HG03039 (cell line): Measurements from ENCODE around the gene CCSER1.
"Not testable (repeated sequence)": the region's sequence is repeated elsewhere in the genome, so short reads cannot be mapped to it uniquely, and the experiment has no call there.

Experiments used
- ATAC-seq: cut with Tn5 transposase; IDR thresholded peaks from one replicate; pipeline ENCODE4 v1.9.1; 2021; ENCODE audit warnings: mild to moderate bottlenecking, moderate library complexity; ENCODE audit not compliant: unreplicated experiment

CCSER1 gene

GRCh38 chr4:90641861-90642599 is 514.8 kb downstream of the CCSER1 start:
- ATAC-seq = no peak

- no peak for ATAC-seq
Observed at GRCh38 chr4:90643156-90643555, 516.0 kb downstream of the CCSER1 start.

- no peak for ATAC-seq
Observed at GRCh38 chr4:90648311-90648710, 521.1 kb downstream of the CCSER1 start.

GRCh38 chr4:90648791-90649190 is 521.6 kb downstream of the CCSER1 start:
- ATAC-seq = no peak

GRCh38 chr4:90660672-90661071 is 533.5 kb downstream of the CCSER1 start:
- no peak for ATAC-seq

DNA sequence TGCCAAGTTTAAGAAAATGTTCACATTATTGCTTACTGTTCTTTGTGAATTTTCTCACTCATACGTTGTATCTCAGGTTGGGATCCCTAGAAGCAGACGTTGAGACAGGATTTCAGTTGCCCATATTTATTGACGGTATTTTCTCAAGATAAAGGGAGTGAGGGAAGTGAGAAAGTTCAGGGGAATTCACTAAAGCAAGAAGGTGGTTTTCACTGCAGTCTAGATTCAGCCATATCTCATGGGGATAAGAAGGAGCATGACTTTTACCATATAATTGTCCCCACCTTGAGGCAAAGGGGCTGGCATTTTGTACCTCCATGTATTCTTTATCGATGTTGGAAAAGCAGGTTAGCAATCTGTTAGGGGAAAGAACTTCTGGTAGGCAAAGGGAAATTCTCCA is 543.0 kb downstream of the CCSER1 start:
- ATAC-seq = no peak

GRCh38 chr4:90689739-90690138 is 562.5 kb downstream of the CCSER1 start:
- no peak for ATAC-seq

GRCh38 chr4:90695411-90695810 is 568.2 kb downstream of the CCSER1 start:
- no peak for ATAC-seq

- not testable (repeated sequence) for ATAC-seq
Observed at GRCh38 chr4:90705501-90705900, 578.3 kb downstream of the CCSER1 start.

- peak; percentile 88 for ATAC-seq
Observed at GRCh38 chr4:90715242-90715641, 588.0 kb downstream of the CCSER1 start.

DNA sequence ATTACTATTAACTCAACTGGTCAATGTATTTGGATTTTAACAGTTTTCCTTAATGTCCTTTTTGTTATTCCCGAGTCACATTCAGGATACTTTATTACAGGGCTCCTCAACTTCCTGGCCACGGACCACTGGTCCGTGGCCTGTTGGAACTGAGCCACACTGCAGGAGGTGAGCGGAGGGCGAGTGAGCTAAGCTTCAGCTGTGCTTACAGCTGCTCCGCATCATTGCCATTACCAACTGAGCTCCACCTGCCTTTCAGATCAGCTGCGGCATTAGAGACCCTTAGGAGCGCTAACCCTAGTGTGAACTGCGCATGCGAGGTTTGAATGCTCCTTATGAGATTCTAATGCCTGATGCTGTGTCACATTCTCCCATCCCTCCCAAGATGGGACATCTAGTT is 591.7 kb downstream of the CCSER1 start:
- no peak for ATAC-seq

DNA sequence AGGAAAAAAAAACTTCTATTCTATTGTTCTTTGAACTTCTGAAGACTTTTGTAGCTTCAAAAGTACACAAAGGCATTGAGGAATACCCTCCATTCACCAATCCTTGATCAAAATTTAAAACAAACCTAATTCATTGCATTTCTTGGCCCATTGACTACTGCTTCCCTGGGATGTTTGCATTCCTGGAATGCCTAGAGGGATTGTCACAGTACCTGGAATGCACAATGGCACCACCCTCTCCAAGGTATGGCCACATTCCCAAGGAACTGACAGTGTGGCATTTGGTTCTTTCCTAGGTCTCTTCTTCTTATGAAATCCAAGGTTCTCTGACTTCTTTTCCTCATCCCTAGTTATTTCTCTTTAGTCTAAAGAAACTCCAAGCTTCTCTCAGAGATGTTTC is 600.7 kb downstream of the CCSER1 start:
- no peak for ATAC-seq

DNA sequence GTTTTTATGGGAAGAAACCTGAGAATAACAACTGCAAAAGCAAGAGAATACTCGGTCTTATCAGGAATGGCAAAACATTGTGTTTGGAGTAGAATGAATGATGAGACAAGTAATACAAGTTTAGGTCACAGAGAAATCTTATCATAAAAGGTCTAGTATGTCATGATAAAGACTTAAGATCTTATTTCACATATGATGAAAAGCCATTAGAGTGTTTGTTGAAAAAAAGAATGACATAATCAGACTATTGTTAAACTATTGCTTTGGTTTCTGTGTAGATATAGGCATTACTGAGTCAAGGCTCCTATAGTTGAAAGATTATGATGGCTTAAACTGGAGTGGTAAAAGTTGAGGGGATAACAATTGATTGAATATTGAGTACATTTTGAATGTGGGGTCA is 603.6 kb downstream of the CCSER1 start:
- no peak for ATAC-seq

DNA sequence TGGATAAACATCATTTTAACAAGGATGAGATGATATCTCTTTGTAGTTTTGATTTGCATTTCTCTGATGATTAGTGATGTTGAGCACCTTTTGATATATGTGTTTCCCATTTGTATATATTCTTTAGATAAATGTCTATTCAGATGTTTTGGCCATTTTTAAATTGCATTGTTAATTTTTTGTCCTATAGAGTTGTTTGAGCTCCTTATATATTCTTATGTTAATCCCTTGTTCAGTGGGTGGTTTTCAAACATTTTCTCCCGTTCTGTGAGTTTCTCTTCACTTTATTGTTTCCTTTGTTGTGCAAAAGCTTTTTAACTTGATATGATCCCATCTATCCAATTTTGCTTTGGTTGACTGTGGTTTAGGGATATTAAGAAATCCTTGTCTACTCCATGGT is 606.0 kb downstream of the CCSER1 start:
- no peak for ATAC-seq

GRCh38 chr4:90745176-90745575 is 618.0 kb downstream of the CCSER1 start:
- ATAC-seq = no peak

DNA sequence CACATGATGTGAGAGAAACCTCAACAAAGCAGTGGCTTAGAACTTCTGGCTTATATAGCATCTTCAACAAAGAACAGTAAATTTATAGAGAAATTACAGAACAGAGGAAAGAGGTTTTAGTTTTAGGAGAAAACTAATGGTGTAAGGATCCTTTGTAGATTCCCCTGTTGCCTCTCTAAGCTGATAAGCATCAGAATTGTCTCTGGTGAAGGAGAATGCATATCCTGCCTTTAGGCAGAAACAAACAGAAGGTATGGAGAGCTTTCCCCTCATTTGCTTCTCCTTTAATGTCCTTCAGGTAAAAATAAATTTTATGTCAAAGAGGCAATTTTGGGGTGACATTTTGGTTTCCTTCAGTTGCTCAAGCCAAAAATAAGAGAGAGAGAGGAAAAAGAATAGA is 625.9 kb downstream of the CCSER1 start:
- no peak for ATAC-seq

- no peak for ATAC-seq
Observed at GRCh38 chr4:90757534-90758060, 630.4 kb downstream of the CCSER1 start.

GRCh38 chr4:90760059-90760458 is 632.9 kb downstream of the CCSER1 start:
- ATAC-seq = no peak

DNA sequence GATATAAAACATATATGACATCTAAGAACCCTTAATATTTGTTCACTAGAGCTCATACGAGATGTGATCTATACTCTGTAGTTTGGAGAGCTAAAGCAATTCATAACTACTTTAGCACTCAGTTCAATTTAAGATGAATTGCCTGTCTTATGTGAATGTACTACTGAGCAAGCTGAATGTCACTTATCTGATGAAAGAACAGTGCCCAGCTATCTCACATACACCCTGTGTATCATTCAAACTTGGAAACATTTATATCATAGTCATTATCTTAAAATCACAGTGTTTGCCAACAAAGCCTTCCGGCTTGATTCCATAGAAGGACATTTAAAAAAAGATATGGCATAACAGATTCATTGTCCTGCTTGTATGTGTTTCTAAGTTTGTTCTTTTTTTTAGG is 639.6 kb downstream of the CCSER1 start:
- ATAC-seq = no peak

DNA sequence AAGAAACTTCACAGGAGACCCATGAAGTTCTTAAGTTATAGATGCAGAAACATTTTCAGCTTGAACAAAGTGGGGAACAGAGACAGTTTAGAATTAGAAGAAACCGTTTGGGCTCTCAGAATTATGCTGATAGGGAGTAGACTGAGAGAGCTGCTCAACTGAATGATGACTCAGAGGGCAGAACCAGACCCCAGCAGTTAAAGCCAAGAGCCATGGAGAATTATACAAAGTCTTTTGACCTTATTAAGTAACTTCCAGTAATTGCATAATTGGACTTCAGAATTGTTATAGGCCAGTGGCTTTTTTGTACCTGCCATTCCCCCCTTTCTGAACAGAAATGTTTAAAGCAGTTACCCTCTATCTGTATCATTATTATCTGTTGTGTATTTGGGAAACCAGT is 642.1 kb downstream of the CCSER1 start:
- no peak for ATAC-seq

DNA sequence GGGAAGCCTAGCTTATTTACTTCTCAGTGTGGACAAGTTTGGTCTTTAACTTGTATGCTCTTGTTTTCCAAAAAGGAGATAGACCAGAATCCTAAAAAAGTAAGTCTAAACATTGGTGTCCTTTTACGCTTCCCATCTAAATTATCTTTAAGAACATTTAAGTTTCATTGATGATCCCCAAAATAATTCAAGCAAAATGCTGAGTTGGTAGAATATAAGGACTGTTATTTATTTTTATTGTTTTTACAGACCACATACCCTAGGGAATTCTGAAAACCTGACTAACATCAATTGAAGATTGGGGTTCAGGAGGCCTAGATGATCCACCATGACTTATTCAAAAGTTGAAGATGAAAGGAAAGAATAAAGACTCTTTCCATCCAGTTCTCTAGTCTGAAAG is 653.0 kb downstream of the CCSER1 start:
- ATAC-seq = no peak

- ATAC-seq = no peak
Observed at GRCh38 chr4:90786602-90787001, 659.4 kb downstream of the CCSER1 start.

- no peak for ATAC-seq
Observed at GRCh38 chr4:90792696-90793095, 665.5 kb downstream of the CCSER1 start.
